A549 (cell line): ENCODE results near the gene CCR8. TPM values are rescaled to one million over a fixed set of nuclear protein-coding genes. Genes with fewer than 3 reads are reported as not detected.

Source experiments
- ATAC-seq, 2 experiments: fragments of 200-7000 bp in 1 of 2; fragments of >200 bp in 1 of 2; cut with Nextera tagmentation in 1 of 2; cut with Tn5 transposase in 1 of 2; 3 replicates each; pipeline versions ENCODE4 v1.8.0 to v1.9.1; 2018 to 2020; ENCODE audit warnings: mild to moderate bottlenecking in 1 of 2, moderate library complexity in 1 of 2
- CTCF ChIA-PET: fragments of 300-600 bp; sonication (Branson Sonifier 250); formaldehyde crosslinking; extraction: SDS; loops from one replicate; lab custom pipeline; 2021; ENCODE audit warnings: antibody characterized with exemption, inconsistent platforms; lab: Yijun Ruan, JAX
- POLR2A ChIA-PET: fragments of 350-600 bp; formaldehyde crosslinking; extraction: SDS; loops from one replicate; lab custom pipeline; 2021; ENCODE audit warnings: antibody characterized with exemption, inconsistent platforms; lab: Yijun Ruan, JAX
- DNase-seq, 2 experiments: peaks; one replicate each; pipeline versions ENCODE4 v3.0.0 to v3.0.0-alpha.2; 2011 to 2016; ENCODE audit warnings: low read depth in 1 of 2, low spot score in 1 of 2
- FAIRE-seq: peaks from 2 replicates; lab custom pipeline; 2011; peaks lifted over from hg19 to GRCh38; lab: Jason Lieb, UNC
- H3K27ac ChIP-seq, 2 experiments: fragments of >200 bp; sonication (Bioruptor Twin); formaldehyde crosslinking; 3 replicates each; pipeline ENCODE4 v1.5.1; 2016 to 2017
- H3K4me1 ChIP-seq: fragments of >200 bp; sonication (Bioruptor Twin); formaldehyde crosslinking; 3 replicates; pipeline ENCODE4 v1.6.1; 2016
- H3K4me2 ChIP-seq: fragments of >200 bp; sonication (Bioruptor Twin); formaldehyde crosslinking; 3 replicates; pipeline ENCODE4 v1.6.1; 2016
- H3K4me3 ChIP-seq: fragments of >200 bp; sonication (Bioruptor Twin); formaldehyde crosslinking; 3 replicates; pipeline ENCODE4 v1.5.1; 2016
- H3K9me3 ChIP-seq: fragments of >200 bp; sonication (Bioruptor Twin); formaldehyde crosslinking; 3 replicates; pipeline ENCODE4 v1.6.1; 2016
- CBX2 ChIP-seq: fragments of 200-600 bp; sonication (generic); IDR thresholded peaks from 2 replicates; pipeline ENCODE4 v1.6.1; 2016; ENCODE audit warnings: low read depth, mild to moderate bottlenecking, borderline replicate concordance
- CEBPB ChIP-seq, 2 experiments: fragments of >200 bp in 1 of 2; sonication (Bioruptor Twin) in 1 of 2; formaldehyde crosslinking in 1 of 2; IDR thresholded peaks; 2 replicates each; pipeline ENCODE4 v1.6.1; 2012 to 2016
- CHD2 ChIP-seq: fragments of 150-350 bp; IDR thresholded peaks from 2 replicates; pipeline ENCODE4 v1.6.1; 2014; ENCODE audit warnings: low read length; ENCODE audit not compliant: partially characterized antibody
- CHD4 ChIP-seq: fragments of 200-600 bp; sonication (generic); IDR thresholded peaks from 2 replicates; pipeline ENCODE4 v1.6.1; 2016; ENCODE audit warnings: antibody characterized with exemption, mild to moderate bottlenecking, borderline replicate concordance
- EHMT2 ChIP-seq: fragments of 200-600 bp; sonication (generic); IDR thresholded peaks from 2 replicates; pipeline ENCODE4 v1.6.1; 2016; ENCODE audit warnings: antibody characterized with exemption, low read depth, mild to moderate bottlenecking, moderate library complexity
- FOXS1 ChIP-seq: fragments of 250-450 bp; sonication (Bioruptor Pico); IDR thresholded peaks from 2 replicates; pipeline ENCODE4 v1.5.0; 2020; ENCODE audit warnings: mild to moderate bottlenecking, moderate library complexity
- JUN ChIP-seq, 2 experiments: fragments of >200 bp; sonication (Bioruptor Twin); formaldehyde crosslinking; IDR thresholded peaks; 2 replicates in 1 of 2; 3 replicates in 1 of 2; pipeline ENCODE4 v1.6.1; 2016 to 2017
- MAFK ChIP-seq: fragments of 450-650 bp; IDR thresholded peaks from 2 replicates; pipeline ENCODE4 v1.6.1; 2014; ENCODE audit not compliant: partially characterized antibody
- MAZ ChIP-seq: fragments of 150-350 bp; IDR thresholded peaks from 2 replicates; pipeline ENCODE4 v1.6.1; 2014; ENCODE audit warnings: antibody characterized with exemption, low read depth, low read length, borderline replicate concordance
- MYC ChIP-seq: IDR thresholded peaks from 2 replicates; pipeline ENCODE4 v1.6.1; 2012; ENCODE audit warnings: mild to moderate bottlenecking, inconsistent platforms, low read length, improper control_type of control experiment, borderline replicate concordance
- RAD21 ChIP-seq, 2 experiments: fragments of >200 bp in 1 of 2; sonication (Bioruptor Twin) in 1 of 2; formaldehyde crosslinking in 1 of 2; IDR thresholded peaks in 1 of 2; conservative IDR thresholded peaks in 1 of 2; 2 replicates in 1 of 2; 3 replicates in 1 of 2; pipeline ENCODE4 v1.6.1; 2012 to 2018; ENCODE audit warnings: inconsistent platforms in 1 of 2
- SMC3 ChIP-seq: fragments of >200 bp; sonication (Bioruptor Twin); formaldehyde crosslinking; IDR thresholded peaks from 3 replicates; pipeline ENCODE4 v1.6.1; 2018; ENCODE audit warnings: inconsistent platforms
- SREBF2 ChIP-seq: fragments of 450-650 bp; IDR thresholded peaks from 2 replicates; pipeline ENCODE4 v1.6.1; 2014; ENCODE audit warnings: mild to moderate bottlenecking, moderate library complexity
- TFCP2L1 ChIP-seq: fragments of 250-450 bp; sonication (Bioruptor Pico); IDR thresholded peaks from 2 replicates; pipeline ENCODE4 v1.5.0; 2021; ENCODE audit warnings: mild to moderate bottlenecking
- ZFP36 ChIP-seq: fragments of 450-650 bp; IDR thresholded peaks from 2 replicates; pipeline ENCODE4 v1.6.1; 2014; ENCODE audit warnings: borderline replicate concordance; ENCODE audit not compliant: partially characterized antibody
- ZSCAN20 ChIP-seq: fragments of 250-450 bp; sonication (Bioruptor Pico); IDR thresholded peaks from 2 replicates; pipeline ENCODE4 v1.8.0; 2022; ENCODE audit warnings: mild to moderate bottlenecking, moderate library complexity
- WGBS: methylation state at CpG from one replicate; pipeline ENCODE4 v1.1.6; 2017; ENCODE audit errors: missing lambda C conversion rate; 5-methylcytosine and 5-hydroxymethylcytosine counted together
- polyA plus RNA-seq, 4 experiments: library from polyadenylated mRNA; depleted of rRNA in 3 of 4; stranded (reverse); fragments of >200 nt; fragmentation: RNase III in 1 of 4; extraction: RNeasy Plus Mini Kit Qiagen cat#74134 plus additional on column Dnase treatment in 1 of 4; gene quantifications; 2 replicates in 3 of 4; 3 replicates in 1 of 4; pipeline ENCODE4 v1.2.3, GENCODE V29; 2011 to 2017
- TF ChIP-seq, protein P1 (sequence below): IDR thresholded peaks from 2 replicates; pipeline ENCODE4 v1.6.1; 2012; ENCODE audit warnings: low read depth, borderline replicate concordance
- TF ChIP-seq, protein P2 (sequence below): IDR thresholded peaks from 2 replicates; pipeline ENCODE4 v1.6.1; 2012
- TF ChIP-seq, protein P3 (sequence below): fragments of >200 bp; sonication (Bioruptor Twin); formaldehyde crosslinking; IDR thresholded peaks from 2 replicates; pipeline ENCODE4 v1.6.1; 2016
- TF ChIP-seq, protein P4 (sequence below): fragments of >200 bp; sonication (Bioruptor Twin); formaldehyde crosslinking; IDR thresholded peaks from 3 replicates; pipeline ENCODE4 v1.6.1; 2016
- TF ChIP-seq, protein P5 (sequence below): fragments of 250-450 bp; sonication (Bioruptor Pico); IDR thresholded peaks from 2 replicates; pipeline ENCODE4 v1.5.0; 2020; ENCODE audit warnings: low read depth, mild to moderate bottlenecking, moderate library complexity
- TF ChIP-seq, protein P6 (sequence below): fragments of >200 bp; sonication (Bioruptor Twin); formaldehyde crosslinking; IDR thresholded peaks from 3 replicates; pipeline ENCODE4 v1.5.1; 2016

The CCR8 gene
- polyA plus RNA-seq, 2 of the 4 experiments (the other 2 are of a cell fraction): not detected

DNA sequence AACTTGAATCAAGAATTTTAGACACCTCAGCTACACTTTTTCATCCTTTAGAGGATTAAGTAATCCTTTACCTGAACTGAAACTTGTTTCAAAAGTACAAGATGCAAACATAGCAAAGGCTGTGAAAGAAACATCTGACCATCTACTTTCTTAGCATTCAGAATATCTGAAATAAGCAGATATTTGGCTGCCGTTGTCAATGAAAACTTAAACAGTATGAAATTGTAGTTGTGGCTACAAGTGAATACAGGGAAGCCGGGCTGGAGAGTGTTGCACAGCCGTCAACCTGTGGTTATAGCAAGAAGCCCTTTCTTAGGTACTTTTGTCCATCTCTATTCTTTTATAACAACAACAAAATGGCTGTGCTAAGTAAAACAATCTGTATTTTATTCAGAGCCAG lies 42.7 kb upstream of the CCR8 start:
- Histone ChIP-seq H3K9me3 (no peaks in the 10 kb centered on the region), H3K4me3 (no peak overlapping the region), H3K4me2 (no peak overlapping the region), H3K4me1 (no peaks in the 10 kb centered on the region; the same call in 2 of the 3 replicates), H3K27ac (no peak overlapping the region)
- TF ChIP-seq TFCP2L1 (CRISPR knock-in tag) (no peak), ZSCAN20 (CRISPR knock-in tag) (no peak), JUN (IDR thresholded peaks at IDR 0.05) (no peak), SREBF2 (no peak), CBX2 (no peak), MAFK (no peak), SMC3 (no peak), CEBPB (IDR thresholded peaks at IDR 0.05) (no peak)
- TF ChIP-seq, protein P1, sequence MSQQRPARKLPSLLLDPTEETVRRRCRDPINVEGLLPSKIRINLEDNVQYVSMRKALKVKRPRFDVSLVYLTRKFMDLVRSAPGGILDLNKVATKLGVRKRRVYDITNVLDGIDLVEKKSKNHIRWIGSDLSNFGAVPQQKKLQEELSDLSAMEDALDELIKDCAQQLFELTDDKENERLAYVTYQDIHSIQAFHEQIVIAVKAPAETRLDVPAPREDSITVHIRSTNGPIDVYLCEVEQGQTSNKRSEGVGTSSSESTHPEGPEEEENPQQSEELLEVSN: no peak
- FAIRE-seq (no peak), ATAC-seq (no peak), DNase-seq (no peak)
- 89% methylated on average over 3 of the region's 3 CpGs for WGBS
- CTCF ChIA-PET: interaction anchor here (0.7 to 21.3 kb wide), 14 partner anchors 9 to 207 kb away, joined by 3 to 459 read pairs (median 6); partner anchors contain the start of genes GORASP1, TTC21A and XIRP1
- POLR2A ChIA-PET: no interaction called here

DNA sequence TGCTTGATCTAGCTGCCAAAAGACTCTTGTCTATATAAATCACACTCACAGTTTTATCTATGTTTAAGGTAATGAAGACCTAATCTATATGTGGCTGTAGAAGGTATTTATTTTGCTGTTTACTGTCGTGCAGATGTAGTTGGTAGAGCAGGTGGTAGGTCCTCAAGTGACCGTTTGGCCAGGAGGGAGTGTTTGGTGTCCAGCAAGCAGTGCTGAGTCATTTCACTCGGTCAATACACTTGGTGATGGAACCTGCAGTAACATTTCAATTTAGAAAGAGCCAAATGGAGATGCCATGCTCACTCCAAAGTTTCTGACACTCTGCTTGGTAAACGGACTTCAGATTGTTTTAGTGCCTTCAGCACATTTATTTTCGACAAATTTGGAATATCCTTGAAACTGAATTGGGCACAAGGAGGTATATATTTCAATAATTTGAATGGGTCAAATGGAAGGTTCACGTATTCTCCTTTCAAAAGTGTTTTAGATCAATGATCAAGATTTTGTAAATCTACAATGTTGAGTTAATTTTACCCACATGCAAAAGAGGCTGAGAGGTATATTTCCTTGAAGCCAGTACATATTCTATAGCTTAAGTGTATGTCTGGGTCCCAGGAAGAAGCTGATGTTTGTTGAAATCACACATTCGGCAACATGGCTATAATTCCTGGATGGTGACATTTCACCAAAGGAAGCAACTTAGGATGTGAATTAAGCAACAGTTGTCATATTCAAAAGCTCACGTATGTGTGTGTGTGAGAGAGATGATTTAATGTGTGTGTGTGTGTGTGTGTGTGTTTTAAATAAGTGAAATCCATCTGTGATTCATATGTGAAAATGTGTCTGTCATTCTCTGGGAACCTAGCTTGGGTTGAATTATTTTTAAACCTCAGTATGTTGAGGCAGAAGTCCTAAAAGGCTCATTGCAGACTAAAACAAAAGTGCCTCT lies 42.0 kb upstream of the CCR8 start:
- no peak for ATAC-seq
- Histone ChIP-seq H3K4me3 (no peak overlapping the region), H3K4me1 (no peaks in the 10 kb centered on the region; the same call in 2 of the 3 replicates), H3K27ac (no peak overlapping the region), H3K9me3 (no peaks in the 10 kb centered on the region), H3K4me2 (0 out of 3 replicates have a peak overlapping the region, but pooled peaks have one; percentile 11)
- no peak for FAIRE-seq
- TF ChIP-seq, protein P2, sequence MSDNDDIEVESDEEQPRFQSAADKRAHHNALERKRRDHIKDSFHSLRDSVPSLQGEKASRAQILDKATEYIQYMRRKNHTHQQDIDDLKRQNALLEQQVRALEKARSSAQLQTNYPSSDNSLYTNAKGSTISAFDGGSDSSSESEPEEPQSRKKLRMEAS: no peak
- TF ChIP-seq FOXS1 (CRISPR knock-in tag) (no peak), SMC3 (no peak), MAZ (no peak), CHD2 (no peak), ZFP36 (no peak)
- TF ChIP-seq, protein P3, sequence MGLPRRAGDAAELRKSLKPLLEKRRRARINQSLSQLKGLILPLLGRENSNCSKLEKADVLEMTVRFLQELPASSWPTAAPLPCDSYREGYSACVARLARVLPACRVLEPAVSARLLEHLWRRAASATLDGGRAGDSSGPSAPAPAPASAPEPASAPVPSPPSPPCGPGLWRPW: no peak
- TF ChIP-seq, protein P4, sequence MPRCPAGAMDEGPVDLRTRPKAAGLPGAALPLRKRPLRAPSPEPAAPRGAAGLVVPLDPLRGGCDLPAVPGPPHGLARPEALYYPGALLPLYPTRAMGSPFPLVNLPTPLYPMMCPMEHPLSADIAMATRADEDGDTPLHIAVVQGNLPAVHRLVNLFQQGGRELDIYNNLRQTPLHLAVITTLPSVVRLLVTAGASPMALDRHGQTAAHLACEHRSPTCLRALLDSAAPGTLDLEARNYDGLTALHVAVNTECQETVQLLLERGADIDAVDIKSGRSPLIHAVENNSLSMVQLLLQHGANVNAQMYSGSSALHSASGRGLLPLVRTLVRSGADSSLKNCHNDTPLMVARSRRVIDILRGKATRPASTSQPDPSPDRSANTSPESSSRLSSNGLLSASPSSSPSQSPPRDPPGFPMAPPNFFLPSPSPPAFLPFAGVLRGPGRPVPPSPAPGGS: no peak
- TF ChIP-seq, protein P5, sequence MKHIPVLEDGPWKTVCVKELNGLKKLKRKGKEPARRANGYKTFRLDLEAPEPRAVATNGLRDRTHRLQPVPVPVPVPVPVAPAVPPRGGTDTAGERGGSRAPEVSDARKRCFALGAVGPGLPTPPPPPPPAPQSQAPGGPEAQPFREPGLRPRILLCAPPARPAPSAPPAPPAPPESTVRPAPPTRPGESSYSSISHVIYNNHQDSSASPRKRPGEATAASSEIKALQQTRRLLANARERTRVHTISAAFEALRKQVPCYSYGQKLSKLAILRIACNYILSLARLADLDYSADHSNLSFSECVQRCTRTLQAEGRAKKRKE (CRISPR knock-in tag): no peak
- ChIA-PET POLR2A (interaction anchor here (0.7 to 1.2 kb wide), 4 partner anchors 98 to 180 kb away, joined by 3 to 5 read pairs (median 3); partner anchors contain the start of genes GORASP1 and TTC21A), CTCF (interaction anchor here (0.6 to 21.3 kb wide), 60 partner anchors 9 to 766 kb away, joined by 3 to 459 read pairs (median 5); partner anchors contain the start of genes CX3CR1, GORASP1, TTC21A and XIRP1)
- peak in 1 of 2 experiments; percentile 23 for DNase-seq
- 33% methylated on average over 8 of the region's 8 CpGs for WGBS

DNA sequence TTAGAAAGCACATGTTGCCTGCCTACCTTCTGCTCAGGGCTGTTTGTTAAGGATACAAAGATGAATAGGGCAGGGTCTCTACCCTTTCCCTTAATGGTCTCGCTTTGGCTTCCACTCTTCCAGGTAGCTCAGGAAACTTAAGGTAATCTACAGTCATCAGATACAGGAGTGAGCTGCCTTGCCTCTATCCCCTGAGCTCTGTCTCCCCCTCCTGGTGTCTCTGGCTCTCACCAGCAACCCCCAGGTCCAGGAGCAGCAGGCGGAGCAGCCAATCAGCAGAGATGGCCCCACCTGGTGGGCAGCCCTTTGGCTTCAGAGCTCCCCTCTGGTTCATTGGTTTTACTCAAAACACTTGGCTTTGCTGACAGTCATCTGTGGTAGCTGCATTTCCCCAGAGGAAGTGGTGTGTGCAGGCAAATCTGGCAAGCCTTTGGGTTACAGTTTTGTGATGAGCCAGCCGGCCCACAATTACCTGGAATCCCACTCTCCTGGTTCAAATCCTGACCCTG lies 41.2 kb upstream of the CCR8 start:
- POLR2A ChIA-PET: interaction anchor here (0.7 to 1.2 kb wide), 3 partner anchors 99 to 181 kb away, joined by 3 to 5 read pairs (median 3); partner anchors contain the start of genes GORASP1 and TTC21A
- no peak overlapping the region for H3K4me3 ChIP-seq
- ATAC-seq (peak; percentile 94 to 97), DNase-seq (peak; percentile 83 to 95)
- H3K9me3 ChIP-seq: no peaks in the 10 kb centered on the region
- H3K4me1 ChIP-seq: no peaks in the 10 kb centered on the region; the same call in 2 of the 3 replicates
- TF ChIP-seq SMC3 (peak; percentile 97), CHD4 (no peak), EHMT2 (no peak), RAD21 (conservative IDR thresholded peaks at IDR 0.05 in 1 of 2, IDR thresholded peaks at IDR 0.05 in 1 of 2) (peak; percentile 98 to 99), MYC (no peak)
- TF ChIP-seq, protein P6, sequence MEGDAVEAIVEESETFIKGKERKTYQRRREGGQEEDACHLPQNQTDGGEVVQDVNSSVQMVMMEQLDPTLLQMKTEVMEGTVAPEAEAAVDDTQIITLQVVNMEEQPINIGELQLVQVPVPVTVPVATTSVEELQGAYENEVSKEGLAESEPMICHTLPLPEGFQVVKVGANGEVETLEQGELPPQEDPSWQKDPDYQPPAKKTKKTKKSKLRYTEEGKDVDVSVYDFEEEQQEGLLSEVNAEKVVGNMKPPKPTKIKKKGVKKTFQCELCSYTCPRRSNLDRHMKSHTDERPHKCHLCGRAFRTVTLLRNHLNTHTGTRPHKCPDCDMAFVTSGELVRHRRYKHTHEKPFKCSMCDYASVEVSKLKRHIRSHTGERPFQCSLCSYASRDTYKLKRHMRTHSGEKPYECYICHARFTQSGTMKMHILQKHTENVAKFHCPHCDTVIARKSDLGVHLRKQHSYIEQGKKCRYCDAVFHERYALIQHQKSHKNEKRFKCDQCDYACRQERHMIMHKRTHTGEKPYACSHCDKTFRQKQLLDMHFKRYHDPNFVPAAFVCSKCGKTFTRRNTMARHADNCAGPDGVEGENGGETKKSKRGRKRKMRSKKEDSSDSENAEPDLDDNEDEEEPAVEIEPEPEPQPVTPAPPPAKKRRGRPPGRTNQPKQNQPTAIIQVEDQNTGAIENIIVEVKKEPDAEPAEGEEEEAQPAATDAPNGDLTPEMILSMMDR: peak; percentile 89
- TF ChIP-seq, all 56 proteins: peak for 3
- CTCF ChIA-PET: interaction anchor here (0.6 to 21.3 kb wide), 60 partner anchors 9 to 766 kb away, joined by 3 to 459 read pairs (median 6); partner anchors contain the start of genes CX3CR1, GORASP1, TTC21A and XIRP1
- WGBS: 33% methylated on average over 3 of the region's 3 CpGs
- no peak overlapping the region for H3K4me2 ChIP-seq
- FAIRE-seq: no peak
- H3K27ac ChIP-seq: no peak overlapping the region
